ENCODE measurements around the gene APLP1.

DNA sequence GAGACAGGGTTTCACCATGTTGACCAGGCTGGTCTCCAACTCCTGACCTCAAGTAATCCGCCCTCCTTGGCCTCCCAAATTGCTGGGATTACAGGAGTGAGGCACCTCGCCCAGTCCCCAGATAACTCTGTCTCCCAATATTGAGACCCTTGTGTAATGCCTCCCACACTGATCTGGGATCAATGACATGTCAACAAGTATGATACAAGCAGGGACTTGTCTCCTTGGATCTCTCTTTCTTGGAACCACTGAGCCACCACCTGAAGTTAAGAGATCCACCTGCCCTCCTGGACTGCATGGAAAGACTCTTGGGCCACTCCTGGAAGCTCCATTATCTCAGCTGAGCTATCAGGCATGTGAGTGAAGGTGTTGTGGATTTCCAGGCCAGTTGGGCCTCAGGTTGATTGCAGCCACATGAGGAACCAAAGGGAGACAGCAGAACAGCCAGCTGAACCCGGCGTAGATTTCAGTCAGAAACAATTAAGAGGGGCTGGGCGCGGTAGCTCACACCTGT is 16.9 kb downstream of the APLP1 start:
- TF ChIP-seq, protein P1, sequence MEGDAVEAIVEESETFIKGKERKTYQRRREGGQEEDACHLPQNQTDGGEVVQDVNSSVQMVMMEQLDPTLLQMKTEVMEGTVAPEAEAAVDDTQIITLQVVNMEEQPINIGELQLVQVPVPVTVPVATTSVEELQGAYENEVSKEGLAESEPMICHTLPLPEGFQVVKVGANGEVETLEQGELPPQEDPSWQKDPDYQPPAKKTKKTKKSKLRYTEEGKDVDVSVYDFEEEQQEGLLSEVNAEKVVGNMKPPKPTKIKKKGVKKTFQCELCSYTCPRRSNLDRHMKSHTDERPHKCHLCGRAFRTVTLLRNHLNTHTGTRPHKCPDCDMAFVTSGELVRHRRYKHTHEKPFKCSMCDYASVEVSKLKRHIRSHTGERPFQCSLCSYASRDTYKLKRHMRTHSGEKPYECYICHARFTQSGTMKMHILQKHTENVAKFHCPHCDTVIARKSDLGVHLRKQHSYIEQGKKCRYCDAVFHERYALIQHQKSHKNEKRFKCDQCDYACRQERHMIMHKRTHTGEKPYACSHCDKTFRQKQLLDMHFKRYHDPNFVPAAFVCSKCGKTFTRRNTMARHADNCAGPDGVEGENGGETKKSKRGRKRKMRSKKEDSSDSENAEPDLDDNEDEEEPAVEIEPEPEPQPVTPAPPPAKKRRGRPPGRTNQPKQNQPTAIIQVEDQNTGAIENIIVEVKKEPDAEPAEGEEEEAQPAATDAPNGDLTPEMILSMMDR (conservative IDR thresholded peaks at IDR 0.05), result no peak
- TF ChIP-seq EZH2 (IDR thresholded peaks at IDR 0.05; ENCODE audit: low read depth), result no peak
